NB4 (cell line): ENCODE data around the gene ULK1.
A peak's percentile ranks its signal among the peaks of the same experiment; 100 is the strongest.

Experiments used
- DNase-seq: peaks from one replicate; pipeline ENCODE4 v3.0.0; 2010; ENCODE audit warnings: low read depth
- H3K4me3 ChIP-seq: one replicate; pipeline ENCODE4 v1.5.1; 2011; ENCODE audit warnings: mild to moderate bottlenecking, low read depth, low read length, moderate library complexity
- CTCF ChIP-seq: IDR thresholded peaks from one replicate; pipeline ENCODE4 v1.5.1; 2012; ENCODE audit warnings: low read depth, low read length
- MAX ChIP-seq: IDR thresholded peaks from 2 replicates; pipeline ENCODE4 v1.6.1; 2011; ENCODE audit warnings: low read depth, low read length
- MYC ChIP-seq: IDR thresholded peaks from 2 replicates; pipeline ENCODE4 v1.6.1; 2011; ENCODE audit warnings: low read depth, low read length
- POLR2A ChIP-seq: IDR thresholded peaks from 2 replicates; pipeline ENCODE4 v1.6.1; 2011; ENCODE audit warnings: mild to moderate bottlenecking; ENCODE audit not compliant: insufficient read length; ENCODE audit errors: extremely low read depth

Gene ULK1

GRCh38 chr12:131850856-131851559 is 43.4 kb upstream of the ULK1 start:
- no peak overlapping the region for H3K4me3 ChIP-seq
- DNase-seq, result no peak
- TF ChIP-seq MAX, result no peak
- no peak for TF ChIP-seq CTCF
- TF ChIP-seq POLR2A, result no peak
- TF ChIP-seq MYC, result no peak

- DNase-seq, result peak; percentile 93
- TF ChIP-seq CTCF (peak; percentile 27), POLR2A (peak; percentile 46), MYC (no peak), MAX (peak; percentile 13; the same call in 1 of the 2 replicates)
- H3K4me3 ChIP-seq, result peak overlapping the region; percentile 39
Observed at GRCh38 chr12:131851741-131852550, 42.5 kb upstream of the ULK1 start.

- DNase-seq, result peak; percentile 98
- H3K4me3 ChIP-seq, result peak overlapping the region; percentile 39
- TF ChIP-seq MAX (peak; percentile 42; the same call in 1 of the 2 replicates), MYC (peak; percentile 41), CTCF (no peak)
Observed at GRCh38 chr12:131852551-131853299, 41.7 kb upstream of the ULK1 start.

GRCh38 chr12:131853832-131854797 is 40.3 kb upstream of the ULK1 start:
- TF ChIP-seq CTCF (no peak), MYC (no peak), MAX (no peak)
- H3K4me3 ChIP-seq, result no peak overlapping the region
- no peak for DNase-seq

DNA sequence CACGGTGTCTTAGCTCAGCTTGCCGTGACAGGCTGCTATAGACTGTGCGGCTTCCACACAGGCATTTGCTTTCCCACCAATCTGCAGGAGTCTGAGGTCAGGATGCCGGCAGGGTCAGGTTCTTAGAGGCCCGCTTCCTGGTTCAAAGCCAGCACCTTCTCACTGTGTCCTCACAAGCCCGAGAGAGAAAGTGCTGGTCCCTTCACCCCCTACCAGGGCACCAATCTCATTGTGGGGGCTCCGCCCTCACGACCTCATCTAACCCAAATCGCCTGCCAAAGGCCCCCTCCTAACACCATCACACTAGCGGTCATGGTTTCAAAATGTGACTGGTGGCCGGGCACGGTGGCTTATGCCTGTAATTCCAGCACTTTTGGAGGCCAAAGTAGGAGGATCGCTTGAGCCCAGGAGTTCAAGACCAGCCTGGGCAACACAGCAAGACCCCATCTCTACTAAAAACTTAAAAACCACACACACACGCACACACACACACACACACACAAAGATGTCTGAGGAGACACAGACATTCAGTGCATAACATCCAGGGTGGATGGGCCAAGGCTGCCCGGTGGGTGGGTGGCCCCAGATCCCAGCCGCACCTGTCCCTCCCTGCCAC is 39.5 kb upstream of the ULK1 start:
- DNase-seq, result peak; percentile 44
- H3K4me3 ChIP-seq, result no peak overlapping the region
- no peak for TF ChIP-seq MAX
